T1000 (cell line): Measurements from ENCODE around the gene SYF2.

Experiments used
- DNase-seq: peaks from one replicate; lab custom pipeline; 2025; ENCODE audit warnings: mixed read lengths; lab: John Stamatoyannopoulos, UW

The SYF2 gene

DNA sequence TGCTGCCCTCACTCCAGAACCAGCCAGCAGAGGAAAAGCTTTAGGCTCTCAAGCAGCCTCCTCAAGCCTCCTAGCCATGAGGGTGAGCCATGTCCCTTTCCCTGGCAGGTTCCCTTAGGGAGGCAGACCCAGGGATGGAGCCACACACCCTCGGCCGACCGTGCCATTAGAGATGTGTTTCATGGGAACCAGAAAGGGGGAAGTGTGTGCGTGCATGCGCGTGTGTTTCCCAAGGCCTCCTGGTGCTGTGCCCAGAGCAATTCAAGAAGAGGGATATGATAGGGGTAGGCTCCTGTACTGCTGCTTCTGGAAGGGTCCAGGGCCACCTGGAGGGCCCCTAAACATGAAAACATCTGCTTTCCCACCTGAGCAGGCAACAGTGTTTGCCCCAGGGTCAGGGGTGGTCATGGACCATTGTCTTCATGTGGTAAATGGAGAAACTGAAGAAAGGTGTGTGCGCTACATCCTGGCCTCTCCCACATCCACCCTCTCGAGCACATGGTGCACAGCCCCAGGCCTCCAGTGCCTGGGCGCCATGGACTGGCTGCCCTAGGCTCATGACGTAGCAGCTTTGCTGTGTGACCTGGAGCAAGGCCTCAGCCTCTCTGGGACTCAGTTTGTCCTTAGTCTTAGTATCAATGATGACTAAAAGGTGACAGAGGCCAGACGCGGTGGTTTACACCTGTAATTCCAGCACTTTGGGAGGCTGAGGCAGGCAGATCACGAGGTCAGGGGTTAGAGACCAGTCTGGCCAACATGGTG is 48.1 kb downstream of the SYF2 start:
- no peak for DNase-seq

- no peak for DNase-seq
These were observed 48.9 kb downstream of the SYF2 start for GRCh38 chr1:25183126-25183980.

- no peak for DNase-seq
These were observed 49.7 kb downstream of the SYF2 start for GRCh38 chr1:25182629-25183028.

GRCh38 chr1:25180996-25181395 is 51.3 kb downstream of the SYF2 start:
- no peak for DNase-seq

DNA sequence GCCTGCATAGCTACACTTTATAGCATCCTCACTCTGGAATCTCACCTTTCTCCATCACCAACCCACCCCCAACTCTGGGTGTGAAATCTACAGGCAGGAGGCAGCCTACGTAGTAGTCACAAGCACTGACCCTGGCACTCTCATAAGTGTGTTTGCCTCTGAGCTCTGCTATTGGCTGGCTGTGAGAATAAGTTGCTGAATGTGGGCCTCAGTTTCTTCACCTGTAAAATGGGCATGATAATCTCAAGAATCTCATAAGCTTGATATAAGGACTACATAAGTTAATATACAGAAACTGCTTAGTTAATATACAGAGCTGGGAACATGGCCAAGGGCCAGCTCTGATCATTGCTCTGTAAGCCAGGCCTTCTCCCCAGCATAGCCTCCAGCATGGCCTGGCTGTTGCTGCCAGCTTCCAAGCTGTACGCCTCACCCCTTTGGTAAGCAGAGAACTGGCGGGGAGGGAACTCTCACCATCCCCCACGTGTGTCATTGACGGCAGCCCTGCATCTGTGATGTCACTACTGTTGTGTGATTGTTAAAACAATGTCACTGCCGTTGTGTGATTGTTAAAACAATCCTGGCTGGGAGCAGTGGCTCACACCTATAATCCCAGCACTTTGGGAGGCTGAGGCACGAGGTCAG is 53.3 kb downstream of the SYF2 start:
- DNase-seq: no peak

- DNase-seq: no peak
These were observed 57.3 kb downstream of the SYF2 start for GRCh38 chr1:25174730-25175612.

DNA sequence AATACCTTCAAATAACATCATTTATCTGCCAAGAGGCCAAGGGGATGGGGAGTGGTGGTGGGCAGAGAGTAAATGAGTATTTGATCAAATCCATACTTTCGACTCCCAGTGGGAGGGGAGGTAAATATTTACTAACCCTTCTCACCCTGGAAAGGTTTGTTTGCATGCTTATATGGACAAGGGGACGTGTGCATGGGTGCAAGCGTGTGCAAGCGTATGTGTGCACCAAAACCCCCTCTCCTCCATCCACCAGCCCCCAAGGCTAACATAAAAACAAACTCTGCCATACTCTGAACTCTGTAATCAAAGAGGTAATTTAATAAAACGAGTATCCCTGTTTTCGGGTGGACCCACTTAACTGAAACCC is 58.0 kb downstream of the SYF2 start:
- no peak for DNase-seq

- DNase-seq: no peak
These were observed 58.4 kb downstream of the SYF2 start for GRCh38 chr1:25173809-25174340.
